Measurements from ENCODE around the gene PLXNA4. TPM values are rescaled to one million over a fixed set of nuclear protein-coding genes. Genes with fewer than 3 reads are reported as not detected.

Gene PLXNA4
- total RNA-seq, 1 donor from 2014 or later: 13.6 TPM

DNA sequence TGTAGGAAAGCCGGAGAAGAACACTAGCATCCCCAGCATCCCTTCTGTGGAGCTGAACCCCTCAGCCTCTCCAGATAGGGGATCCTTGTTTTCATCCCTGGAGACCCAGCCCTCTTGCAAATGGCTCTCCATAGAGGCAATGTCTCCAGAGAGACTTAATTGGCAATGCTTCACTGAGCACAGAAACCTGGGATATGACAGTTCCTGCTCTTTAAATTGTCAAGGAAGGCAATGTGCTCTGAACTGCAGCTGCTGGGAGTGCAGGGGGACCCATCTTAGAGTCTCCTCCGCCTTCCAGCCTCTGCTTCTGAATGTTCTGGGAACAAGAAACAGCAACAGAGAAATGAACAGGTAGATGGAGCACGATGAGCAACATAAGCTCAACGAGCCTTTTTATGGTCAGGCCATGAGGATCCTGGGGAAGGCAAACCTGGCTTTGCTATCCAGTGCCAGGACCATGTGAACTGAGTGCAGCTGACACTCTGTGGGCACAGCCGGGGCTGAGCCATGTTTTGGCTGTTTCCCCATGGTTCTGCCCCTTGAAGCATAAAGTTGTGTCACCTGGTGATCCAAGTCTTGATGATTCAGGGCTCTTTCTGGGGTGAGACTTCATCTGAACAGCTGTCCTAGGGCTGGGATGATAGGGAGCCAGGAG is 481.0 kb downstream of the PLXNA4 start:
- no peak for DNase-seq (ENCODE audit: extremely low spot score, unreplicated experiment)
- TF ChIP-seq, protein P1, sequence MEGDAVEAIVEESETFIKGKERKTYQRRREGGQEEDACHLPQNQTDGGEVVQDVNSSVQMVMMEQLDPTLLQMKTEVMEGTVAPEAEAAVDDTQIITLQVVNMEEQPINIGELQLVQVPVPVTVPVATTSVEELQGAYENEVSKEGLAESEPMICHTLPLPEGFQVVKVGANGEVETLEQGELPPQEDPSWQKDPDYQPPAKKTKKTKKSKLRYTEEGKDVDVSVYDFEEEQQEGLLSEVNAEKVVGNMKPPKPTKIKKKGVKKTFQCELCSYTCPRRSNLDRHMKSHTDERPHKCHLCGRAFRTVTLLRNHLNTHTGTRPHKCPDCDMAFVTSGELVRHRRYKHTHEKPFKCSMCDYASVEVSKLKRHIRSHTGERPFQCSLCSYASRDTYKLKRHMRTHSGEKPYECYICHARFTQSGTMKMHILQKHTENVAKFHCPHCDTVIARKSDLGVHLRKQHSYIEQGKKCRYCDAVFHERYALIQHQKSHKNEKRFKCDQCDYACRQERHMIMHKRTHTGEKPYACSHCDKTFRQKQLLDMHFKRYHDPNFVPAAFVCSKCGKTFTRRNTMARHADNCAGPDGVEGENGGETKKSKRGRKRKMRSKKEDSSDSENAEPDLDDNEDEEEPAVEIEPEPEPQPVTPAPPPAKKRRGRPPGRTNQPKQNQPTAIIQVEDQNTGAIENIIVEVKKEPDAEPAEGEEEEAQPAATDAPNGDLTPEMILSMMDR (conservative IDR thresholded peaks at IDR 0.05): no peak
- H3K27ac Mint-ChIP-seq: no peak overlapping the region
- H3K27me3 Mint-ChIP-seq: peaks cover 23% of the 10 kb centered on the region
- H3K4me3 Mint-ChIP-seq: no peak overlapping the region
- no peaks in the 10 kb centered on the region for H3K4me1 Mint-ChIP-seq (ENCODE audit: unreplicated experiment)
- H3K9me3 Mint-ChIP-seq: no peaks in the 10 kb centered on the region
- H3K36me3 Mint-ChIP-seq: no peaks in the 10 kb centered on the region

DNA sequence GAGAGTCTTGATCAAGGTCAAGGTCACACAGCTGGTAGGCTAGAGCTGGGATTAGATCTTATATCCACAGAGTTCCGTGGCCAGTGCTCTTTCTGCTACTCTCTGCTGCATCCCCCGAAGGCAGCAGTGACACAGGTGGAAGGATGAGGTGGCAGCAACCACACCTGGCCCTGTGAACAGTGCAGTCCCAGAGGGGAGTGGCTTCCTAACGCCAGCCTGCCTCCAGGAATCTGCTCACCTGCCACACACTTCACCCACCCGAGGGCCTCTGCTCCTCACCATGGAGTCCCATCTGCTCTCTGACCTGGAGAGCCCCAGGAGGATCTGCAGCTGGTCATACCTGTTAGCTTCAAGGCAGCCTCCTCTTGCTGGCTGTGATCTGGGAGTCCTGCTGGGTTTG is 484.2 kb downstream of the PLXNA4 start:
- no peaks in the 10 kb centered on the region for H3K4me1 Mint-ChIP-seq (ENCODE audit: unreplicated experiment)
- TF ChIP-seq, protein P1 (conservative IDR thresholded peaks at IDR 0.05): no peak
- H3K36me3 Mint-ChIP-seq: no peaks in the 10 kb centered on the region
- H3K27me3 Mint-ChIP-seq: peaks cover 14% of the 10 kb centered on the region
- H3K27ac Mint-ChIP-seq: no peak overlapping the region
- H3K4me3 Mint-ChIP-seq: no peak overlapping the region
- no peaks in the 10 kb centered on the region for H3K9me3 Mint-ChIP-seq
- DNase-seq (ENCODE audit: extremely low spot score, unreplicated experiment): no peak

DNA sequence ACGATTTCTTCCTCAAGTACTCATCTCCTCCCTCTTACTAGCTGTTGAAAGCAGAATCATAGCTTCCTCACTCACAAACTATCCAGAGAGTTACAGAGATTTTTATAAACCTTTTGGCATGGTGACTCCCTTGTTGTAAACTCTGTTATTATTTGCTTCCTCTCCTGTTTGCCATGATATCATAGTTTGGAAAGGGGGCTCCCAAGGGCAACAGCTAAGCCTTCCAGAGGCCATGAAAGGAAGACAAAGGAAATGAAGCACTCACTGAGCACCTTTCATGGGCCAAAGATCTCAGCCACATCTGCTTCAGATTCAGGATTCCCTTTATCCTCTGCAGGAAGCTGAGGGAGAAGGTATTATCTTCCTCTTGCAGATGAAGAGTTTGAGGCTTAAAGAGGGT is 484.6 kb downstream of the PLXNA4 start:
- no peak overlapping the region for H3K27ac Mint-ChIP-seq

DNA sequence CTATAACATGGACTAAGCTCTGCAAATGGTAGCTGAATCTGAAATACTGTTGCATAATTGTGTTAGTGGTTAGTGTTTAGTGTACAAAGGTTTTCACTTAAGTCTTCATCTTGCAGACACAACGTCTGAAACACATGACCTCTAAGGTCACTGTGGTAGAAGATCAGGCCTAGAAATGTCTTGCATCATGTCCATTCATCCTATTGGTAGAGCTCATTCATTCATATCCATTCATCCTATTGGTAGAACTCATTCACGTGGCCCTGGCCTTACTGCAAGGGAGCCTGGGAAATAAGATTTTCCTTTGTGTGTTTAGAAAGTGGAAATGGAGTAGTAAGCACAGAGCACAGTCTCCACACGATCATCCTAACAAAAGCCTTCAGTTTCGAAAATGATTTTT is 485.8 kb downstream of the PLXNA4 start:
- no peaks in the 10 kb centered on the region for H3K36me3 Mint-ChIP-seq
- H3K27me3 Mint-ChIP-seq: peaks cover 10% of the 10 kb centered on the region
- TF ChIP-seq, protein P1 (conservative IDR thresholded peaks at IDR 0.05): no peak
- H3K9me3 Mint-ChIP-seq: no peaks in the 10 kb centered on the region
- no peak overlapping the region for H3K27ac Mint-ChIP-seq
- H3K4me3 Mint-ChIP-seq: no peak overlapping the region
- no peak for DNase-seq (ENCODE audit: extremely low spot score, unreplicated experiment)
- no peaks in the 10 kb centered on the region for H3K4me1 Mint-ChIP-seq (ENCODE audit: unreplicated experiment)

More for the DNA sequence above, 484.6 kb downstream of the PLXNA4 start:
- no peaks in the 10 kb centered on the region for H3K9me3 Mint-ChIP-seq
- no peak for DNase-seq (ENCODE audit: extremely low spot score, unreplicated experiment)
- TF ChIP-seq, protein P1 (conservative IDR thresholded peaks at IDR 0.05): no peak
- peaks cover 10% of the 10 kb centered on the region for H3K27me3 Mint-ChIP-seq
- H3K4me3 Mint-ChIP-seq: no peak overlapping the region
- no peaks in the 10 kb centered on the region for H3K4me1 Mint-ChIP-seq (ENCODE audit: unreplicated experiment)
- no peaks in the 10 kb centered on the region for H3K36me3 Mint-ChIP-seq

DNA sequence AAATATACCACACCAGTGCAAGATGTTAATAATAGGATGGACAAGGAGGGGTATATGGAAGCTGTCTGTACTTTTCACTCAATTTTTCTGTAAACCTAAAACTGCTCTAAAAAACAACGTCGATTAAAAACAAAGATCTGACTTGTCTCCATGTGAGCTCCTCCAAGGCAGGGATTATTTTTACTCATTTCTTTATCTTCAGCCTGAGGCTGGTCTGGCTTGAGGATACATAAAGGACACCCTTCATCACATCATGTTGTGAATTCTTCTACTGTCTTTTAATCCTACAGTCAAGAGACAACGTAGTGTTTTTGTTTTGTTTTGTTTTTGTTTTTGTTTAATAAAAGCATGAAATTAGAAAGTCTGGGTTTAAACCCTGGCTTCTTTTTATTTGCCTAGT is 486.9 kb downstream of the PLXNA4 start:
- no peaks in the 10 kb centered on the region for H3K4me1 Mint-ChIP-seq (ENCODE audit: unreplicated experiment)

More for the DNA sequence above, 486.9 kb downstream of the PLXNA4 start:
- TF ChIP-seq, protein P1 (conservative IDR thresholded peaks at IDR 0.05): no peak
- Mint-ChIP-seq H3K4me3 (no peak overlapping the region), H3K9me3 (no peaks in the 10 kb centered on the region), H3K27ac (no peak overlapping the region), H3K36me3 (no peaks in the 10 kb centered on the region), H3K27me3 (peaks cover 6% of the 10 kb centered on the region)
- no peak for DNase-seq (ENCODE audit: extremely low spot score, unreplicated experiment)

All from type B pancreatic cell (in vitro differentiated cells).